Upper lobe of left lung (tissue), 4 donors: ENCODE measurements around the gene RASA3.
"Not testable (repeated sequence)": the region's sequence is repeated elsewhere in the genome, so short reads cannot be mapped to it uniquely, and the experiment has no call there.

Experiments
- CTCF ChIP-seq, 6 experiments: fragments of 450-650 bp in 4 of 6; fragments of 200-600 bp in 2 of 6; sonication (generic) in 2 of 6; IDR thresholded peaks; one replicate each; pipeline ENCODE4 v1.5.1; 2016 to 2019; ENCODE audit warnings: antibody characterized with exemption in 6 of 6
- POLR2AphosphoS5 ChIP-seq, 2 donors: sonication (generic); formaldehyde crosslinking; IDR thresholded peaks; one replicate each; pipeline ENCODE4 v1.5.1; 2017; ENCODE audit warnings: antibody characterized with exemption in 2 of 2

- not testable (repeated sequence) for TF ChIP-seq POLR2AphosphoS5, CTCF (IDR thresholded peaks at IDR 0.05)
These were observed 112.3 kb downstream of the RASA3 start for GRCh38 chr13:114020134-114020533.
